Measurements from ENCODE around the gene SKIL.

DNA sequence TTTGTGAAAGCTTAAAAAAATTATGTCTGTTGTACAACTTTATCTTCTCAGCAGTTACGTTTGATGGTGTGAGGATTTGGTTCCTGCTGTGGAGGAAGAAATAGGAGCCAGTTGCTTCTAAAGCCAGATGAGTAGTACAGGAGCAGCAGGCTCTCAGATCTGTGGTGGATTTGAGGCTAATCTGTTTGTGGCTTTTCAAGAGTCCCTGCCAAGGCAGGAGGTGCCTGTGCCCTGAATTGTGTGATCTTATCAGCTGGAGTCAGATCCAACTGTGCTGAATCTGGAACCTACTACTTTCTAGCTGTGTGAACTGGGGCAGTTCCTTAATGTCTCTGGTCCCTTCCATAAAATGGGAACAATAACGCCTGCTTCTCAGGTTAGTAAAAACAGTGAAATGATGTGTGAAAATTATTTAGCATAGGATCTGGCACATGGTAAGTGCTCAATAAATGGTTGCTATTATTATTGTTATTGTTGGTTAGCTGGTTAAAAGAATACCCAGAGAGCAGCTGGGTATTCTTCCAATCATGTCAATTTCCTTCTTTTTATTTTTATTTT, 68.8 kb downstream of the SKIL start:
- no peak for TF ChIP-seq POLR2A (IDR thresholded peaks at IDR 0.05)
- TF ChIP-seq, protein P1, sequence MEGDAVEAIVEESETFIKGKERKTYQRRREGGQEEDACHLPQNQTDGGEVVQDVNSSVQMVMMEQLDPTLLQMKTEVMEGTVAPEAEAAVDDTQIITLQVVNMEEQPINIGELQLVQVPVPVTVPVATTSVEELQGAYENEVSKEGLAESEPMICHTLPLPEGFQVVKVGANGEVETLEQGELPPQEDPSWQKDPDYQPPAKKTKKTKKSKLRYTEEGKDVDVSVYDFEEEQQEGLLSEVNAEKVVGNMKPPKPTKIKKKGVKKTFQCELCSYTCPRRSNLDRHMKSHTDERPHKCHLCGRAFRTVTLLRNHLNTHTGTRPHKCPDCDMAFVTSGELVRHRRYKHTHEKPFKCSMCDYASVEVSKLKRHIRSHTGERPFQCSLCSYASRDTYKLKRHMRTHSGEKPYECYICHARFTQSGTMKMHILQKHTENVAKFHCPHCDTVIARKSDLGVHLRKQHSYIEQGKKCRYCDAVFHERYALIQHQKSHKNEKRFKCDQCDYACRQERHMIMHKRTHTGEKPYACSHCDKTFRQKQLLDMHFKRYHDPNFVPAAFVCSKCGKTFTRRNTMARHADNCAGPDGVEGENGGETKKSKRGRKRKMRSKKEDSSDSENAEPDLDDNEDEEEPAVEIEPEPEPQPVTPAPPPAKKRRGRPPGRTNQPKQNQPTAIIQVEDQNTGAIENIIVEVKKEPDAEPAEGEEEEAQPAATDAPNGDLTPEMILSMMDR (IDR thresholded peaks at IDR 0.05 in 4 of 5, conservative IDR thresholded peaks at IDR 0.05 in 1 of 5) = no peak
